Neutrophil (primary cell): Measurements from ENCODE around the gene TSHZ2.
"Not testable (repeated sequence)": the region's sequence is repeated elsewhere in the genome, so short reads cannot be mapped to it uniquely, and the experiment has no call there.

Source experiments
- H3K27ac ChIP-seq: fragments of 200-600 bp; sonication (generic); 2 replicates; pipeline ENCODE4 v1.5.1; 2016; ENCODE audit warnings: mild to moderate bottlenecking, moderate library complexity
- H3K27me3 ChIP-seq: fragments of 200-600 bp; sonication (generic); 2 replicates; pipeline ENCODE4 v1.6.0; 2016; ENCODE audit warnings: mild to moderate bottlenecking
- H3K36me3 ChIP-seq: fragments of 200-600 bp; sonication (generic); 2 replicates; pipeline ENCODE4 v1.5.1; 2017
- H3K4me1 ChIP-seq, 2 experiments: fragments of 200-600 bp in 1 of 2; sonication (generic) in 1 of 2; 1 replicate in 1 of 2; 2 replicates in 1 of 2; pipeline versions ENCODE4 v1.5.1 to v1.6.1; 2013 to 2016; ENCODE audit warnings: low read depth in 1 of 2, low read length in 1 of 2, mild to moderate bottlenecking in 1 of 2, moderate library complexity in 1 of 2; ENCODE audit not compliant: control insufficient read depth in 1 of 2, insufficient read depth in 1 of 2
- H3K4me3 ChIP-seq, 2 experiments: fragments of 200-600 bp in 1 of 2; sonication (generic) in 1 of 2; 1 replicate in 1 of 2; 2 replicates in 1 of 2; pipeline ENCODE4 v1.5.1; 2013 to 2016; ENCODE audit warnings: low read depth in 1 of 2, low read length in 1 of 2, mild to moderate bottlenecking in 1 of 2, moderate library complexity in 1 of 2
- H3K9me3 ChIP-seq: fragments of 200-600 bp; sonication (generic); 2 replicates; pipeline ENCODE4 v1.5.1; 2016
- CTCF ChIP-seq: fragments of 200-600 bp; sonication (generic); IDR thresholded peaks from 2 replicates; pipeline ENCODE4 v1.5.1; 2016; ENCODE audit warnings: antibody characterized with exemption

The TSHZ2 gene

DNA sequence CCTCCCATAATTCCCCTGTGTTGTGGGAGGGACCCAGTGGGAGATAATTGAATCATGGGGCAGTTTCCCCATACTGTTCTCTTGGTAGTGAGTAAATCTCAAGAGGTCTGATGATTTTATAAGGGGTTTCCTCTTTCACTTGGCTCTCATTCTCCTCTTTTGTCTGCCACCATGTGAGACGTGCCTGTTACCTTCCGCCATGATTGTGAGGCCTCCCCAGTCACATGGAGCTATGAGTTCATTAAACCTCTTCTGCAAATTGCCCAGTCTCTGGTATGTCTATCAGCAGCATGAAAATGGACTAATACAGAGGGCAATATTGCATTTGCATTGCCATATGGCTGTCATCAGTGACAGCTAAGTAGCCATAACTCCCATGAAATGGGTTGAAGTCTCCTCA, 558.3 kb downstream of the TSHZ2 start:
- no peak overlapping the region for H3K27ac ChIP-seq
- H3K9me3 ChIP-seq: no peaks in the 10 kb centered on the region
- H3K27me3 ChIP-seq: no peaks in the 10 kb centered on the region
- TF ChIP-seq CTCF: no peak
- no peak overlapping the region for H3K4me3 ChIP-seq
- H3K4me1 ChIP-seq: peaks cover 33 to 40% of the 10 kb centered on the region in 2 experiments
- no peaks in the 10 kb centered on the region for H3K36me3 ChIP-seq

GRCh38 chr20:53532654-53533312, 560.6 kb downstream of the TSHZ2 start:
- Histone ChIP-seq H3K4me3 (peak overlapping the region; percentile 32 to 46), H3K27ac (peak overlapping the region; percentile 65)
- H3K36me3 ChIP-seq: not testable (repeated sequence)

DNA sequence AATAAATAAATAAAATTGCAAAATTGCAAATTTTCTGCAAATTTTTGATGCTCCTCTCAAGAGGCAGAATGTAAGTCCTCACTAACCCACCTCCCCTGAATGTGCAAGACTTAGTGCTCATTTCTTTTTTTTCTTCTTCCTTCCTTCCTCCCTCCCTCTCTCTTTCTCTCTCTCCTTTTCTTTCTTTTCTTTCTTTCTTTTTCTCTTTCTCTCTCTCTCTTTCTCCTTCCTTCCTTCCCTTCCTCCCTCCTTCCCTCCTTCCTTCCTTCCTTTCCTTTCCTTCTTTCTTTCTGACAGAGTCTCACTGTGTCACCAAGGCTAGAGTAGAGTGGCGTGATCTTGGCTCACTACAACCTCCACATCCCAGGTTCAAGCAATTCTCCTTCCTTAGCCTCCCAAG, 561.3 kb downstream of the TSHZ2 start:
- Histone ChIP-seq H3K4me3 (peak overlapping the region in 1 of 2 experiments; percentile 32), H3K27ac (peak overlapping the region; percentile 65), H3K27me3 (no peaks in the 10 kb centered on the region), H3K9me3 (no peaks in the 10 kb centered on the region), H3K4me1 (peaks cover 33 to 40% of the 10 kb centered on the region in 2 experiments), H3K36me3 (no peaks in the 10 kb centered on the region)
- no peak for TF ChIP-seq CTCF

More at GRCh38 chr20:53532654-53533312, 560.6 kb downstream of the TSHZ2 start:
- not testable (repeated sequence) for H3K9me3 ChIP-seq, H3K27me3 ChIP-seq
- peaks cover 33 to 40% of the 10 kb centered on the region in 2 experiments for H3K4me1 ChIP-seq

- H3K9me3 ChIP-seq: no peaks in the 10 kb centered on the region
- no peak for TF ChIP-seq CTCF
- peaks cover 33 to 40% of the 10 kb centered on the region in 2 experiments for H3K4me1 ChIP-seq
- no peaks in the 10 kb centered on the region for H3K36me3 ChIP-seq
- no peaks in the 10 kb centered on the region for H3K27me3 ChIP-seq
- no peak overlapping the region for H3K27ac ChIP-seq
- H3K4me3 ChIP-seq: no peak overlapping the region
Measured at GRCh38 chr20:53534037-53534436, 561.9 kb downstream of the TSHZ2 start.

DNA sequence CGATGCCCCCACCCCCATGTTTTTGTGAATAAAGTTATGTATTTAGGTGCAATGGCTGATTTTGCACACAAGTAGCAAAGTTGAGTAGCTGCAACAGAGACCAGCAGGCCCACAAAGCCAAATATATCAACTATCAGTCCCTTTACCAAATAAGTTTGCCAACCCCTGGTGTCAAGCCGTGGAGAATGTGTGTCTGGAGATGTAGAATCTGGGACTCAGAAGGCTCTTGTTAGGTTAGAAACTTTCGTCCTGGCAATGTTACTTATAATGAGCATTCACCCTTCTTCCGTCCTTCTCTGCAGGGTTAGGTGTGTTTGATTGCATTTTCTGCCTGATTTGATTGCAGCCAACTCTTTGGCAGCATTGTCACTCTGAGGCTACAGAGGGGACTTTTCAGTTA, 563.7 kb downstream of the TSHZ2 start:
- Histone ChIP-seq H3K27ac (no peak overlapping the region), H3K4me3 (no peak overlapping the region), H3K27me3 (no peaks in the 10 kb centered on the region), H3K4me1 (peaks cover 26 to 28% of the 10 kb centered on the region in 2 experiments), H3K9me3 (no peaks in the 10 kb centered on the region), H3K36me3 (no peaks in the 10 kb centered on the region)
- TF ChIP-seq CTCF: no peak

GRCh38 chr20:53536382-53536781, 564.2 kb downstream of the TSHZ2 start:
- H3K4me1 ChIP-seq: peaks cover 21 to 23% of the 10 kb centered on the region in 2 experiments
- H3K27me3 ChIP-seq, H3K4me3 ChIP-seq, H3K27ac ChIP-seq, H3K36me3 ChIP-seq, H3K9me3 ChIP-seq: not testable (repeated sequence)
